ENCODE results near the gene SPIN2B. TPM values are rescaled to one million over a fixed set of nuclear protein-coding genes. Genes with fewer than 3 reads are reported as not detected.
A peak's percentile ranks its signal among the peaks of the same experiment; 100 is the strongest.

Gene SPIN2B
- total and polyA plus RNA-seq, 2 of the 13 experiments (the other 11 are each of a cell fraction or from before 2014, with no cell fraction given) = 7.9 to 10.4 TPM

DNA sequence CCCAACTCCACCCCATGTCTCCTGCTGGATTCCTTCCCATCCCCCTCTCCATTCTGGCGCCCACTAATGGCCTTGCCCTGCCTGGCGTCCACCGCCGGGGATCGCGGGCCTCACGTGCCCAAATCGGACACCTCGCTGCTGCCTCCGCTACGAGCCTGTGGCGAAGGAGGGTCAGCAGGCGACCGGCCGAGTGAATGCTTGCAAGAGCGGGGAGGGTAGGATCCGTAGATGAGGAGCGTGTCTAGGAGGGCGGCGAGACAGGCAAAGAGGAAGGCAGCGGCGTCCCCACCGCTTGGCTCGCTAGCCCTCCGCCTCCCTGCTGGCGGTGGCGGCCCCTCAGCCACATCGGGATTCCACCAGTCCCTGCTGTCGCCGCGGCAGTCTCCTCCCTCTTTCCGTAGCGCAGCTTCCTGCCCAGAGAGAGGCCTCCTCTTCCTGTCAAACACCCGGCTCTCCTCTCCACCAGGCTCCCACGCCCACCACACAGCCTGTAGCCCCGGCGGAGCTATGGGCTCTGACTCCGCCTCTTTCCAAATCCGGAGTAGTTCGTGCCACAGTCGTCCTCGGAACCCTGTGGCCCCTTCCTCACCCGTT lies at the start of gene SPIN2B (continued):
- TF ChIP-seq ZNF709 (CRISPR knock-in tag; IDR thresholded peaks at IDR 0.05) (no peak), HNRNPH1 (optimal IDR thresholded peaks at IDR 0.05; ENCODE audit: low read depth, low read length) (no peak), ZNF816 (CRISPR knock-in tag; IDR thresholded peaks at IDR 0.05; ENCODE audit: borderline replicate concordance) (peak; percentile 28; the same call in 1 of the 2 replicates), ZBTB3 (CRISPR knock-in tag; IDR thresholded peaks at IDR 0.05; ENCODE audit: borderline replicate concordance, low read depth) (no peak), ZNF790 (CRISPR knock-in tag; IDR thresholded peaks at IDR 0.05; ENCODE audit: borderline replicate concordance) (no peak), HOXA5 (CRISPR knock-in tag; IDR thresholded peaks at IDR 0.05) (no peak), TCF7L2 (IDR thresholded peaks at IDR 0.05; ENCODE audit: low read depth, low read length) (no peak), ZNF773 (CRISPR knock-in tag; IDR thresholded peaks at IDR 0.05; ENCODE audit: borderline replicate concordance) (no peak), HNF4G (IDR thresholded peaks at IDR 0.05; ENCODE audit: borderline replicate concordance, low read depth, low read length) (no peak), HNF4G (CRISPR knock-in tag; IDR thresholded peaks at IDR 0.05; ENCODE audit: borderline replicate concordance, low read depth) (no peak), GZF1 (CRISPR knock-in tag; IDR thresholded peaks at IDR 0.05) (no peak), ZBTB8A (CRISPR knock-in tag; IDR thresholded peaks at IDR 0.05; ENCODE audit: borderline replicate concordance, low read depth) (no peak), ISX (CRISPR knock-in tag; conservative IDR thresholded peaks at IDR 0.05) (no peak), POLR2G (IDR thresholded peaks at IDR 0.05; ENCODE audit: low read depth, low read length) (peak; percentile 85), CENPX (CRISPR knock-in tag; IDR thresholded peaks at IDR 0.05) (no peak)
- TF ChIP-seq, protein P1, sequence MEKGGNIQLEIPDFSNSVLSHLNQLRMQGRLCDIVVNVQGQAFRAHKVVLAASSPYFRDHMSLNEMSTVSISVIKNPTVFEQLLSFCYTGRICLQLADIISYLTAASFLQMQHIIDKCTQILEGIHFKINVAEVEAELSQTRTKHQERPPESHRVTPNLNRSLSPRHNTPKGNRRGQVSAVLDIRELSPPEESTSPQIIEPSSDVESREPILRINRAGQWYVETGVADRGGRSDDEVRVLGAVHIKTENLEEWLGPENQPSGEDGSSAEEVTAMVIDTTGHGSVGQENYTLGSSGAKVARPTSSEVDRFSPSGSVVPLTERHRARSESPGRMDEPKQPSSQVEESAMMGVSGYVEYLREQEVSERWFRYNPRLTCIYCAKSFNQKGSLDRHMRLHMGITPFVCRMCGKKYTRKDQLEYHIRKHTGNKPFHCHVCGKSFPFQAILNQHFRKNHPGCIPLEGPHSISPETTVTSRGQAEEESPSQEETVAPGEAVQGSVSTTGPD (CRISPR knock-in tag; IDR thresholded peaks at IDR 0.05) = no peak
- TF ChIP-seq, protein P2, sequence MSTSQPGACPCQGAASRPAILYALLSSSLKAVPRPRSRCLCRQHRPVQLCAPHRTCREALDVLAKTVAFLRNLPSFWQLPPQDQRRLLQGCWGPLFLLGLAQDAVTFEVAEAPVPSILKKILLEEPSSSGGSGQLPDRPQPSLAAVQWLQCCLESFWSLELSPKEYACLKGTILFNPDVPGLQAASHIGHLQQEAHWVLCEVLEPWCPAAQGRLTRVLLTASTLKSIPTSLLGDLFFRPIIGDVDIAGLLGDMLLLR (CRISPR knock-in tag; IDR thresholded peaks at IDR 0.05) = no peak
- TF ChIP-seq, protein P3, sequence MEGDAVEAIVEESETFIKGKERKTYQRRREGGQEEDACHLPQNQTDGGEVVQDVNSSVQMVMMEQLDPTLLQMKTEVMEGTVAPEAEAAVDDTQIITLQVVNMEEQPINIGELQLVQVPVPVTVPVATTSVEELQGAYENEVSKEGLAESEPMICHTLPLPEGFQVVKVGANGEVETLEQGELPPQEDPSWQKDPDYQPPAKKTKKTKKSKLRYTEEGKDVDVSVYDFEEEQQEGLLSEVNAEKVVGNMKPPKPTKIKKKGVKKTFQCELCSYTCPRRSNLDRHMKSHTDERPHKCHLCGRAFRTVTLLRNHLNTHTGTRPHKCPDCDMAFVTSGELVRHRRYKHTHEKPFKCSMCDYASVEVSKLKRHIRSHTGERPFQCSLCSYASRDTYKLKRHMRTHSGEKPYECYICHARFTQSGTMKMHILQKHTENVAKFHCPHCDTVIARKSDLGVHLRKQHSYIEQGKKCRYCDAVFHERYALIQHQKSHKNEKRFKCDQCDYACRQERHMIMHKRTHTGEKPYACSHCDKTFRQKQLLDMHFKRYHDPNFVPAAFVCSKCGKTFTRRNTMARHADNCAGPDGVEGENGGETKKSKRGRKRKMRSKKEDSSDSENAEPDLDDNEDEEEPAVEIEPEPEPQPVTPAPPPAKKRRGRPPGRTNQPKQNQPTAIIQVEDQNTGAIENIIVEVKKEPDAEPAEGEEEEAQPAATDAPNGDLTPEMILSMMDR (CRISPR knock-in tag; IDR thresholded peaks at IDR 0.05) = peak; percentile 56
- TF ChIP-seq, protein P4, sequence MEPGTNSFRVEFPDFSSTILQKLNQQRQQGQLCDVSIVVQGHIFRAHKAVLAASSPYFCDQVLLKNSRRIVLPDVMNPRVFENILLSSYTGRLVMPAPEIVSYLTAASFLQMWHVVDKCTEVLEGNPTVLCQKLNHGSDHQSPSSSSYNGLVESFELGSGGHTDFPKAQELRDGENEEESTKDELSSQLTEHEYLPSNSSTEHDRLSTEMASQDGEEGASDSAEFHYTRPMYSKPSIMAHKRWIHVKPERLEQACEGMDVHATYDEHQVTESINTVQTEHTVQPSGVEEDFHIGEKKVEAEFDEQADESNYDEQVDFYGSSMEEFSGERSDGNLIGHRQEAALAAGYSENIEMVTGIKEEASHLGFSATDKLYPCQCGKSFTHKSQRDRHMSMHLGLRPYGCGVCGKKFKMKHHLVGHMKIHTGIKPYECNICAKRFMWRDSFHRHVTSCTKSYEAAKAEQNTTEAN (CRISPR knock-in tag; conservative IDR thresholded peaks at IDR 0.05) = no peak
- TF ChIP-seq, protein P5, sequence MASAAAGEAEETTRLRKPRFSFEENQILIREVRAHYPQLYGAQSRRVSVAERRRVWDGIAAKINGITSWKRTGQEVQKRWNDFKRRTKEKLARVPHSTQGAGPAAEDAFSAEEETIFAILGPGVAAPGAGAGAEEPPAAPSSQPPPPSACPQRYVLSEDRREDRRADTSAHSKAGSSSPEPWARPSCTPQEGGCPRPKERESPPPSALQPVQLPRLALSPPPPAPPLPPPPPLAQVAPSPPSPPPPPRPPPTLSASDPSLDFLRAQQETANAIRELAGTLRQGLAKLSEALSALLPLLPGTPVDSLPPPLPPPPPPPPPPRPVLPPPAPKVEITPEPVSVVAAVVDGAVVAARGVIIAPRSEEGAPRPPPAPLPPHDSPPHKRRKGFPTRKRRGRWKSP (CRISPR knock-in tag; IDR thresholded peaks at IDR 0.05) = 0 out of 2 replicates have a peak, but pooled peaks have one; percentile 28
- TF ChIP-seq, protein P6, sequence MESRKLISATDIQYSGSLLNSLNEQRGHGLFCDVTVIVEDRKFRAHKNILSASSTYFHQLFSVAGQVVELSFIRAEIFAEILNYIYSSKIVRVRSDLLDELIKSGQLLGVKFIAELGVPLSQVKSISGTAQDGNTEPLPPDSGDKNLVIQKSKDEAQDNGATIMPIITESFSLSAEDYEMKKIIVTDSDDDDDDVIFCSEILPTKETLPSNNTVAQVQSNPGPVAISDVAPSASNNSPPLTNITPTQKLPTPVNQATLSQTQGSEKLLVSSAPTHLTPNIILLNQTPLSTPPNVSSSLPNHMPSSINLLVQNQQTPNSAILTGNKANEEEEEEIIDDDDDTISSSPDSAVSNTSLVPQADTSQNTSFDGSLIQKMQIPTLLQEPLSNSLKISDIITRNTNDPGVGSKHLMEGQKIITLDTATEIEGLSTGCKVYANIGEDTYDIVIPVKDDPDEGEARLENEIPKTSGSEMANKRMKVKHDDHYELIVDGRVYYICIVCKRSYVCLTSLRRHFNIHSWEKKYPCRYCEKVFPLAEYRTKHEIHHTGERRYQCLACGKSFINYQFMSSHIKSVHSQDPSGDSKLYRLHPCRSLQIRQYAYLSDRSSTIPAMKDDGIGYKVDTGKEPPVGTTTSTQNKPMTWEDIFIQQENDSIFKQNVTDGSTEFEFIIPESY (CRISPR knock-in tag; IDR thresholded peaks at IDR 0.05) = no peak
